MM.1S (cell line): ENCODE data around the gene PPP4C.
"Not testable (repeated sequence)": the region's sequence is repeated elsewhere in the genome, so short reads cannot be mapped to it uniquely, and the experiment has no call there.

ENCODE experiments used
- DNase-seq: peaks from one replicate; pipeline ENCODE4 v3.0.0-alpha.2; 2015
- H2AFZ ChIP-seq: fragments of 300-600 bp; sonication (generic); 2 replicates; pipeline ENCODE4 v1.6.0; 2016; ENCODE audit warnings: antibody characterized with exemption, low read length
- H3F3A ChIP-seq: fragments of 300-600 bp; sonication (generic); 2 replicates; pipeline ENCODE4 v1.6.1; 2016; ENCODE audit warnings: mild to moderate bottlenecking, antibody characterized with exemption, low read length, moderate library complexity, mixed read lengths; ENCODE audit not compliant: insufficient read depth
- H3K27ac ChIP-seq: fragments of 300-600 bp; sonication (generic); 2 replicates; pipeline ENCODE4 v1.5.1; 2016; ENCODE audit warnings: mild to moderate bottlenecking, low read length
- H3K27me3 ChIP-seq: fragments of 300-600 bp; sonication (generic); replicated peaks from 2 replicates; pipeline ENCODE4 v1.6.0; 2016; ENCODE audit warnings: low read length; ENCODE audit not compliant: insufficient read depth
- H3K36me3 ChIP-seq: fragments of 300-600 bp; sonication (generic); replicated peaks from 2 replicates; pipeline ENCODE4 v1.6.1; 2016; ENCODE audit warnings: mild to moderate bottlenecking, low read length, mixed read lengths; ENCODE audit not compliant: insufficient read depth
- H3K4me1 ChIP-seq: fragments of 300-600 bp; sonication (generic); 2 replicates; pipeline ENCODE4 v1.6.1; 2016; ENCODE audit warnings: low read length, mixed read lengths
- H3K4me2 ChIP-seq: fragments of 300-600 bp; sonication (generic); 2 replicates; pipeline ENCODE4 v1.6.0; 2016; ENCODE audit warnings: low read depth, low read length
- H3K4me3 ChIP-seq: fragments of 300-600 bp; sonication (generic); 2 replicates; pipeline ENCODE4 v1.5.1; 2016; ENCODE audit warnings: low read length, mixed read lengths
- H3K79me2 ChIP-seq: fragments of 300-600 bp; sonication (generic); 2 replicates; pipeline ENCODE4 v1.6.1; 2016; ENCODE audit warnings: mixed run types, low read length, mixed read lengths
- H3K9ac ChIP-seq: fragments of 300-600 bp; sonication (generic); 2 replicates; pipeline ENCODE4 v1.6.1; 2016; ENCODE audit warnings: low read length, mixed read lengths
- H3K9me2 ChIP-seq: fragments of 300-600 bp; sonication (generic); replicated peaks from 2 replicates; pipeline ENCODE4 v1.6.1; 2016; ENCODE audit warnings: mild to moderate bottlenecking, low read length, mixed read lengths; ENCODE audit not compliant: insufficient read depth
- H3K9me3 ChIP-seq: fragments of 300-600 bp; sonication (generic); replicated peaks from 2 replicates; pipeline ENCODE4 v1.6.1; 2016; ENCODE audit warnings: mild to moderate bottlenecking, low read length, mixed read lengths; ENCODE audit not compliant: insufficient read depth
- H4K20me1 ChIP-seq: fragments of 300-600 bp; sonication (generic); 2 replicates; pipeline ENCODE4 v1.6.1; 2016; ENCODE audit warnings: mild to moderate bottlenecking, low read length, moderate library complexity, mixed read lengths; ENCODE audit not compliant: insufficient read depth
- EZH2 ChIP-seq: fragments of 300-600 bp; sonication (generic); optimal IDR thresholded peaks from 2 replicates; pipeline ENCODE3; 2017; ENCODE audit warnings: low read depth, mild to moderate bottlenecking, antibody characterized with exemption, low read length, mixed read lengths
- EZH2phosphoT487 ChIP-seq: fragments of 300-600 bp; sonication (generic); IDR thresholded peaks from 2 replicates; pipeline ENCODE4 v1.6.1; 2018; ENCODE audit warnings: antibody characterized with exemption, low read length
- TF ChIP-seq, protein P1 (sequence below): fragments of 300-600 bp; sonication (generic); IDR thresholded peaks from 2 replicates; pipeline ENCODE4 v1.5.1; 2016; ENCODE audit warnings: antibody characterized with exemption, low read length, mixed read lengths

The PPP4C gene

DNA sequence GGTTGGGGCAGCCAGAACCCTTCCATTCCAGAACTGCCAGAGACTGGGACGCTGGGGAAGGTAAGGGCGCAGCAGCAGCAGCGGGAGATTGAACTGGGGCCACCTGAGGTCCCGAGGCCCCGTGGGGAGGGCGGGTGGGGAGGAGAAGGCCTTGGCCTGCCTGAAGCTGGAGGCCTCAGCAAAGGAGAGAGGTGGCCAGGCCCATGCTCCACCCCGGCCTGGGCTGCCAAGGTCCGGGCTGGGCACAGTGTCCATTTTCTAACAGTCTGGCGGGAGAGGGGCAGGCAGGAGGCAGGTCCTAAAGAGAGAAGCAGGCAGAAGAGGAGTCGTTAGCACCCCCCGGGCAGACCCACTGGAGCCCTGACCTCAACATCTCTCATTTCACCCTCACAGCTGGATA is 38.6 kb downstream of the PPP4C start:
- Histone ChIP-seq H3K9ac (peak overlapping the region; percentile 35; the same call in 1 of the 2 replicates), H3K4me1 (peaks cover 17% of the 10 kb centered on the region), H2AFZ (no peak overlapping the region), H4K20me1 (no peaks in the 10 kb centered on the region), H3K79me2 (no peaks in the 10 kb centered on the region), H3K9me3 (no peaks in the 10 kb centered on the region), H3K4me2 (peak overlapping the region; percentile 45; the same call in 1 of the 2 replicates), H3K4me3 (0 out of 2 replicates have a peak overlapping the region, but pooled peaks have one; percentile 6), H3K9me2 (no peaks in the 10 kb centered on the region), H3K27ac (peak overlapping the region; percentile 65; the same call in 1 of the 2 replicates), H3K27me3 (no peaks in the 10 kb centered on the region), H3K36me3 (no peaks in the 10 kb centered on the region), H3F3A (peaks cover 15% of the 10 kb centered on the region)
- TF ChIP-seq EZH2phosphoT487: no peak
- TF ChIP-seq EZH2: no peak
- TF ChIP-seq, protein P1, sequence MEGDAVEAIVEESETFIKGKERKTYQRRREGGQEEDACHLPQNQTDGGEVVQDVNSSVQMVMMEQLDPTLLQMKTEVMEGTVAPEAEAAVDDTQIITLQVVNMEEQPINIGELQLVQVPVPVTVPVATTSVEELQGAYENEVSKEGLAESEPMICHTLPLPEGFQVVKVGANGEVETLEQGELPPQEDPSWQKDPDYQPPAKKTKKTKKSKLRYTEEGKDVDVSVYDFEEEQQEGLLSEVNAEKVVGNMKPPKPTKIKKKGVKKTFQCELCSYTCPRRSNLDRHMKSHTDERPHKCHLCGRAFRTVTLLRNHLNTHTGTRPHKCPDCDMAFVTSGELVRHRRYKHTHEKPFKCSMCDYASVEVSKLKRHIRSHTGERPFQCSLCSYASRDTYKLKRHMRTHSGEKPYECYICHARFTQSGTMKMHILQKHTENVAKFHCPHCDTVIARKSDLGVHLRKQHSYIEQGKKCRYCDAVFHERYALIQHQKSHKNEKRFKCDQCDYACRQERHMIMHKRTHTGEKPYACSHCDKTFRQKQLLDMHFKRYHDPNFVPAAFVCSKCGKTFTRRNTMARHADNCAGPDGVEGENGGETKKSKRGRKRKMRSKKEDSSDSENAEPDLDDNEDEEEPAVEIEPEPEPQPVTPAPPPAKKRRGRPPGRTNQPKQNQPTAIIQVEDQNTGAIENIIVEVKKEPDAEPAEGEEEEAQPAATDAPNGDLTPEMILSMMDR: no peak
- DNase-seq: no peak

DNA sequence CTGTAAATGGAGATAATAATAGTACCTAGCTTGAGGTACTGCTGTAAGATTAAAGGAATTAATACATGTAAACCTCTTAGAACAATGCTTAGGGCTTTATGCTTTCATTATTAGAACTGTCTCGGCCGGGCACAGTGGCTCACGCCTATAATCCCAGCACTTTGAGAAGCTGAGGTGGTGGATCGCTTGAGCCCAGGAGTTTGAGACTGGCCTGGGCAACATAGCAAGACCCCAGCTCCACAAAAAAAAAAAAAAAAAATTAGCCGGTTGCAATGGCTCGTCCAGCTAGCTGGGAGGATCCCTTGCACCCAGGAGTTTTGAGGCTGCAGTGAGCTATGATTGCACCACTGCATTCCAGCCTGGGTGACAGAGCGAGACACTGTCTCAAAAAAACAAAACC is 39.0 kb downstream of the PPP4C start:
- 0 out of 2 replicates have a peak overlapping the region, but pooled peaks have one; percentile 6 for H3K4me3 ChIP-seq
- not testable (repeated sequence) for H2AFZ ChIP-seq, H3K9me3 ChIP-seq, H3K9me2 ChIP-seq, DNase-seq, H3K36me3 ChIP-seq, H3K27me3 ChIP-seq, H4K20me1 ChIP-seq, H3K79me2 ChIP-seq
- peak overlapping the region; percentile 65; the same call in 1 of the 2 replicates for H3K27ac ChIP-seq
- peak overlapping the region; percentile 35; the same call in 1 of the 2 replicates for H3K9ac ChIP-seq
- H3K4me1 ChIP-seq: peaks cover 17% of the 10 kb centered on the region
- H3F3A ChIP-seq: peaks cover 15% of the 10 kb centered on the region
- H3K4me2 ChIP-seq: peak overlapping the region; percentile 45; the same call in 1 of the 2 replicates

DNA sequence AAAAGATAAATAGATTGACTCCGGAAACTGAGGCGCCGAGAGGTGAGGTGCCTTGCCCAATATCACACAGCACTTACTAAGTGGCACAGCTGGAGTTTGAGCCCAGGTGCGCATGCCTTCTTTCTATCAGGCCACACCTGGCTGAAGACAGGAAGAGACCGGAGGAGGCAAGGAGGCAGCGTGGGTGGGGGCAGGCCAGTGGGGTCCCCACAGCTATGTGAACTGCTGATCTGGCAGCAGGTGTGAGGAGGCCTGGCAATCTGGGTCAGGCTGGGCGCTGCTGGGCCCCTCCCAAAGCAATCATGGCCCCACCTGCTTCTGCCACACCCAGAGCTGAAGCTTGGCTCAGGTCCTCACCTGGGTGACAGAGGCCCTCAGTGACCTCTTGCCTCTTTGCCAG is 39.4 kb downstream of the PPP4C start:
- Histone ChIP-seq H3K4me2 (peak overlapping the region; percentile 45; the same call in 1 of the 2 replicates), H3K4me3 (no peak overlapping the region), H3K4me1 (peaks cover 17% of the 10 kb centered on the region), H3K9me3 (no peaks in the 10 kb centered on the region), H3K9ac (peak overlapping the region; percentile 6; the same call in 1 of the 2 replicates), H4K20me1 (no peaks in the 10 kb centered on the region), H3K36me3 (no peaks in the 10 kb centered on the region), H3F3A (peaks cover 15% of the 10 kb centered on the region), H3K27me3 (no peaks in the 10 kb centered on the region), H2AFZ (no peak overlapping the region), H3K27ac (peak overlapping the region; percentile 65; the same call in 1 of the 2 replicates), H3K79me2 (no peaks in the 10 kb centered on the region), H3K9me2 (no peaks in the 10 kb centered on the region)
- DNase-seq: peak; percentile 97
- TF ChIP-seq, protein P1: no peak
- TF ChIP-seq EZH2: no peak
- TF ChIP-seq EZH2phosphoT487: no peak
